IMR-90 (cell line): ENCODE measurements around the gene AIDA. TPM values are rescaled to one million over a fixed set of nuclear protein-coding genes. Genes with fewer than 3 reads are reported as not detected.
"Not testable (repeated sequence)": the region's sequence is repeated elsewhere in the genome, so short reads cannot be mapped to it uniquely, and the experiment has no call there.

ENCODE experiments used
- ATAC-seq: fragments of 200-7000 bp; cut with Tn5 transposase; 2 replicates; pipeline ENCODE4 v1.9.1; 2020; ENCODE audit warnings: low read depth, mild to moderate bottlenecking, moderate library complexity
- BruUV-seq: library from RNA; stranded (reverse); fragments of 400-500 nt; replicated peaks from 2 replicates; lab custom pipeline; 2021; lab: Mats Ljungman, UMichigan
- CTCF ChIA-PET: fragments of 300-600 bp; formaldehyde crosslinking; extraction: SDS; loops from one replicate; lab custom pipeline; 2021; ENCODE audit warnings: antibody characterized with exemption; lab: Yijun Ruan, JAX
- POLR2A ChIA-PET: fragments of 300-600 bp; sonication (Branson Sonifier 250); formaldehyde crosslinking; loops from one replicate; lab custom pipeline; 2022; ENCODE audit warnings: antibody characterized with exemption; ENCODE audit not compliant: unreplicated experiment; lab: Charles Lee
- DNase-seq: peaks from one replicate; pipeline ENCODE4 v3.0.0; 2013
- H2AFZ ChIP-seq: replicated peaks from 2 replicates; pipeline ENCODE3; 2013; ENCODE audit warnings: low read length, mild to moderate bottlenecking; ENCODE audit not compliant: poor library complexity
- H2AK5ac ChIP-seq: 2 replicates; pipeline ENCODE4 v1.6.1; 2013; ENCODE audit warnings: low read depth, low read length, inconsistent platforms
- H2AK9ac ChIP-seq: replicated peaks from 2 replicates; pipeline ENCODE3; 2013; ENCODE audit warnings: mild to moderate bottlenecking, low read depth, low read length, moderate library complexity; ENCODE audit not compliant: poor library complexity
- H2BK120ac ChIP-seq: 2 replicates; pipeline ENCODE4 v1.6.1; 2013; ENCODE audit warnings: low read depth, low read length, inconsistent platforms
- H2BK15ac ChIP-seq: 3 replicates; pipeline ENCODE4 v1.6.1; 2013; ENCODE audit warnings: low read depth, low read length, inconsistent platforms
- H2BK20ac ChIP-seq: 2 replicates; pipeline ENCODE4 v1.6.1; 2013; ENCODE audit warnings: low read depth, mild to moderate bottlenecking, inconsistent platforms, low read length, moderate library complexity
- H2BK5ac ChIP-seq: 2 replicates; pipeline ENCODE4 v1.6.1; 2013; ENCODE audit warnings: mild to moderate bottlenecking, low read depth, low read length, inconsistent platforms; ENCODE audit not compliant: poor library complexity, severe bottlenecking
- H3K14ac ChIP-seq: replicated peaks from 2 replicates; pipeline ENCODE4 v1.6.1; 2013; ENCODE audit warnings: low read depth, low read length, inconsistent platforms
- H3K18ac ChIP-seq: 2 replicates; pipeline ENCODE4 v1.6.1; 2013; ENCODE audit warnings: low read depth, low read length, control low read depth
- H3K23ac ChIP-seq: 2 replicates; pipeline ENCODE4 v1.6.1; 2013; ENCODE audit warnings: low read depth, low read length, inconsistent platforms
- H3K27ac ChIP-seq: 2 replicates; pipeline ENCODE4 v1.5.1; 2013; ENCODE audit warnings: mild to moderate bottlenecking, control low read depth, low read length; ENCODE audit not compliant: insufficient read depth
- H3K27me3 ChIP-seq: 2 replicates; pipeline ENCODE4 v1.6.1; 2013; ENCODE audit warnings: low read length; ENCODE audit not compliant: control insufficient read depth, insufficient read depth
- H3K36me3 ChIP-seq: 2 replicates; pipeline ENCODE4 v1.6.1; 2013; ENCODE audit warnings: low read length, mixed read lengths; ENCODE audit not compliant: control insufficient read depth, insufficient read depth
- H3K4ac ChIP-seq: 2 replicates; pipeline ENCODE4 v1.6.1; 2013; ENCODE audit warnings: low read depth, low read length, inconsistent platforms
- H3K4me1 ChIP-seq: 2 replicates; pipeline ENCODE4 v1.6.1; 2013; ENCODE audit warnings: low read length, mixed read lengths; ENCODE audit not compliant: control insufficient read depth, insufficient read depth
- H3K4me2 ChIP-seq: 2 replicates; pipeline ENCODE4 v1.6.1; 2013; ENCODE audit warnings: low read depth, mild to moderate bottlenecking, control low read depth, low read length, moderate library complexity
- H3K4me3 ChIP-seq: 2 replicates; pipeline ENCODE4 v1.5.1; 2013; ENCODE audit warnings: low read depth, mild to moderate bottlenecking, control low read depth, low read length, moderate library complexity; ENCODE audit not compliant: insufficient read depth
- H3K56ac ChIP-seq: 2 replicates; pipeline ENCODE4 v1.6.1; 2013; ENCODE audit warnings: low read length, inconsistent platforms; ENCODE audit not compliant: insufficient read depth; ENCODE audit errors: extremely low read depth
- H3K79me1 ChIP-seq, 2 experiments: 2 replicates each; pipeline ENCODE4 v1.6.1; 2013; ENCODE audit warnings: low read length in 2 of 2, inconsistent platforms in 1 of 2, low read depth in 1 of 2
- H3K9ac ChIP-seq: 2 replicates; pipeline ENCODE4 v1.6.1; 2013; ENCODE audit warnings: low read depth, low read length, control low read depth
- H3K9me1 ChIP-seq: 2 replicates; pipeline ENCODE4 v1.6.1; 2013; ENCODE audit warnings: low read length, inconsistent platforms; ENCODE audit not compliant: insufficient read depth
- H3K9me3 ChIP-seq: 2 replicates; pipeline ENCODE4 v1.6.1; 2013; ENCODE audit warnings: low read length; ENCODE audit not compliant: control insufficient read depth, insufficient read depth
- H4K20me1 ChIP-seq: 2 replicates; pipeline ENCODE4 v1.6.1; 2013; ENCODE audit warnings: low read length, inconsistent platforms; ENCODE audit not compliant: insufficient read depth
- H4K5ac ChIP-seq: 2 replicates; pipeline ENCODE4 v1.6.1; 2013; ENCODE audit warnings: mild to moderate bottlenecking, low read depth, low read length, control low read depth
- H4K8ac ChIP-seq, 2 experiments: 2 replicates each; pipeline ENCODE4 v1.6.1; 2013; ENCODE audit warnings: low read depth in 2 of 2, low read length in 2 of 2, control low read depth in 1 of 2, inconsistent platforms in 1 of 2
- H4K91ac ChIP-seq: 2 replicates; pipeline ENCODE4 v1.6.1; 2013; ENCODE audit warnings: low read depth, low read length, inconsistent platforms; ENCODE audit not compliant: insufficient read depth
- WGBS, 2 experiments: methylation state at CpG; one replicate each; pipeline versions ENCODE4 v1.1.5 to v1.1.7; 2013; ENCODE audit warnings: missing lambda C conversion rate in 2 of 2; ENCODE audit not compliant: insufficient read length in 1 of 2; ENCODE audit errors: extremely low coverage in 2 of 2; 5-methylcytosine and 5-hydroxymethylcytosine counted together
- dilution Hi-C: fragments of 300-500 bp; cut with HindIII; formaldehyde crosslinking; loops from one replicate; pipeline ENCODE4 v1.14.3; 2018; ENCODE audit warnings: low sequenced_read_pairs; ENCODE audit not compliant: unreplicated experiment
- in situ Hi-C: fragments of 300-500 bp; cut with MboI; formaldehyde crosslinking; loops from 3 replicates; pipeline ENCODE4 v1.14.3; 2019; ENCODE audit warnings: low sequenced_read_pairs, inconsistent platforms, mixed read lengths
- intact Hi-C: fragments of 100-400 bp; cut with micrococcal nuclease; formaldehyde crosslinking; loops from 2 replicates; pipeline ENCODE4 v1.10.0; 2022
- polyA plus RNA-seq, 3 experiments: library from polyadenylated mRNA; depleted of rRNA; stranded (reverse); fragments of >200 nt; gene quantifications; 2 replicates each; pipeline ENCODE4 v1.2.3, GENCODE V29; 2012; ENCODE audit warnings: low replicate concordance in 1 of 3
- total RNA-seq: library from RNA; depleted of rRNA; stranded (reverse); fragments of >200 nt; gene quantifications from 2 replicates; pipeline ENCODE4 v1.2.3, GENCODE V29; 2012

AIDA gene
- total and polyA plus RNA-seq, 2 of the 4 experiments (the other 2 are of a cell fraction), result 47.9 to 48.6 TPM

GRCh38 chr1:222669107-222669506, 43.2 kb downstream of the AIDA start:
- ATAC-seq, H3K9me1 ChIP-seq, H3K4me3 ChIP-seq, DNase-seq, H2AK9ac ChIP-seq, H4K91ac ChIP-seq, H2BK15ac ChIP-seq, H2BK120ac ChIP-seq, H3K27ac ChIP-seq, H2BK20ac ChIP-seq, H3K18ac ChIP-seq, H3K14ac ChIP-seq, H3K27me3 ChIP-seq, H3K9ac ChIP-seq, H4K8ac ChIP-seq, H2AK5ac ChIP-seq, H3K56ac ChIP-seq, H2AFZ ChIP-seq, H2BK5ac ChIP-seq, H3K4ac ChIP-seq, H3K23ac ChIP-seq, H3K4me2 ChIP-seq, BruUV-seq, intact Hi-C loops, H3K9me3 ChIP-seq, dilution Hi-C loops, H4K20me1 ChIP-seq, in situ Hi-C loops, POLR2A ChIA-PET, H4K5ac ChIP-seq: not testable (repeated sequence)
- Histone ChIP-seq H3K79me1 (peaks cover 6 to 11% of the 10 kb centered on the region in 2 experiments; a peak in 3 of 4 replicates), H3K4me1 (peaks cover 10% of the 10 kb centered on the region), H3K36me3 (peaks cover 28% of the 10 kb centered on the region)
- no CpG with 5 or more reads among the region's 2 CpGs for WGBS, 2 experiments
- CTCF ChIA-PET, result interaction anchor here (0.7 kb wide), 1 partner anchor 9 kb away, joined by 3 read pairs; no protein-coding TSS in a partner anchor

GRCh38 chr1:222668184-222668583, 44.1 kb downstream of the AIDA start:
- CTCF ChIA-PET, result interaction anchor here (0.7 kb wide), 1 partner anchor 1864 kb away, joined by 3 read pairs; no protein-coding TSS in a partner anchor

More at GRCh38 chr1:222668184-222668583, 44.1 kb downstream of the AIDA start:
- in situ Hi-C loops, H3K27ac ChIP-seq, dilution Hi-C loops, H3K56ac ChIP-seq, H2BK15ac ChIP-seq, H3K4me2 ChIP-seq, BruUV-seq, H4K91ac ChIP-seq, H3K4me3 ChIP-seq, H3K4ac ChIP-seq, H2BK120ac ChIP-seq, POLR2A ChIA-PET, H2BK5ac ChIP-seq, H3K9me3 ChIP-seq, DNase-seq, H3K14ac ChIP-seq, H2BK20ac ChIP-seq, H3K27me3 ChIP-seq, H4K5ac ChIP-seq, H3K18ac ChIP-seq, H4K8ac ChIP-seq, H4K20me1 ChIP-seq, intact Hi-C loops, H3K23ac ChIP-seq, H2AK9ac ChIP-seq, H3K9ac ChIP-seq, H2AK5ac ChIP-seq, H2AFZ ChIP-seq, H3K9me1 ChIP-seq: not testable (repeated sequence)
- Histone ChIP-seq H3K79me1 (peaks cover 10 to 11% of the 10 kb centered on the region in 2 experiments; a peak in 3 of 4 replicates), H3K36me3 (peaks cover 32% of the 10 kb centered on the region), H3K4me1 (peaks cover 10% of the 10 kb centered on the region)
- WGBS, 2 experiments, result no CpG with 5 or more reads among the region's 4 CpGs
- peak; percentile 52 for ATAC-seq
